Panc1 (cell line): ENCODE measurements around the gene TUSC7. TPM values are rescaled to one million over a fixed set of nuclear protein-coding genes. Genes with fewer than 3 reads are reported as not detected.

Source experiments
- ATAC-seq: fragments of 200-7000 bp; cut with Tn5 transposase; 2 replicates; pipeline ENCODE4 v1.9.1; 2020; ENCODE audit warnings: mild to moderate bottlenecking, moderate library complexity
- BruUV-seq: library from RNA; stranded (reverse); fragments of 400-500 nt; replicated peaks from 2 replicates; lab custom pipeline; 2021; lab: Mats Ljungman, UMichigan
- CTCF ChIA-PET: fragments of 300-600 bp; sonication (Branson Sonifier 250); formaldehyde crosslinking; loops from one replicate; lab custom pipeline; 2022; ENCODE audit warnings: antibody characterized with exemption; lab: Charles Lee
- POLR2A ChIA-PET: fragments of 300-600 bp; sonication (Branson Sonifier 250); formaldehyde crosslinking; loops from one replicate; lab custom pipeline; 2022; ENCODE audit warnings: antibody characterized with exemption; lab: Charles Lee
- DNase-seq: peaks from one replicate; pipeline ENCODE4 v3.0.0-alpha.2; 2010; ENCODE audit warnings: low read depth, low spot score
- H3K27ac ChIP-seq: 2 replicates; pipeline ENCODE4 v1.5.1; 2011; ENCODE audit warnings: mild to moderate bottlenecking, low read length, inconsistent platforms
- H3K27me3 ChIP-seq: fragments of 200-500 bp; sonication (Bioruptor generic); 2 replicates; pipeline ENCODE4 v1.6.0; 2014; ENCODE audit warnings: low read length, inconsistent platforms; ENCODE audit not compliant: control insufficient read depth, insufficient read depth
- H3K36me3 ChIP-seq: fragments of 200-500 bp; sonication (Bioruptor generic); 2 replicates; pipeline ENCODE4 v1.5.1; 2014; ENCODE audit warnings: inconsistent platforms, mild to moderate bottlenecking, low read length, moderate library complexity; ENCODE audit not compliant: control insufficient read depth, insufficient read depth
- H3K4me1 ChIP-seq: 2 replicates; pipeline ENCODE4 v1.5.1; 2011; ENCODE audit warnings: inconsistent platforms, mild to moderate bottlenecking, low read length, moderate library complexity; ENCODE audit not compliant: control insufficient read depth, insufficient read depth
- H3K4me3 ChIP-seq, 2 experiments: 2 replicates each; pipeline ENCODE4 v1.5.1; 2011 to 2012; ENCODE audit warnings: low read depth in 2 of 2, low read length in 2 of 2, mild to moderate bottlenecking in 2 of 2, inconsistent platforms in 1 of 2, moderate library complexity in 1 of 2
- H3K9me3 ChIP-seq: fragments of 200-500 bp; sonication (Bioruptor generic); 2 replicates; pipeline ENCODE4 v1.5.1; 2014; ENCODE audit warnings: low read depth, mild to moderate bottlenecking, inconsistent platforms, low read length, moderate library complexity; ENCODE audit not compliant: control insufficient read depth, insufficient read depth
- CTCF ChIP-seq: fragments of 450-650 bp; IDR thresholded peaks from 2 replicates; pipeline ENCODE4 v1.5.1; 2017; ENCODE audit warnings: mild to moderate bottlenecking
- POLR2AphosphoS5 ChIP-seq: IDR thresholded peaks from 2 replicates; pipeline ENCODE4 v1.6.1; 2012; ENCODE audit warnings: mild to moderate bottlenecking, low read depth, low read length, moderate library complexity
- REST ChIP-seq, 2 experiments: IDR thresholded peaks; 2 replicates each; pipeline ENCODE4 v1.6.1; 2011 to 2012; ENCODE audit warnings: low read depth in 2 of 2, control low read depth in 1 of 2, low read length in 1 of 2, mild to moderate bottlenecking in 1 of 2, moderate library complexity in 1 of 2; ENCODE audit not compliant: insufficient read depth in 1 of 2
- SIN3A ChIP-seq: IDR thresholded peaks from 2 replicates; pipeline ENCODE4 v1.6.1; 2012; ENCODE audit warnings: low read depth, mild to moderate bottlenecking, low read length, moderate library complexity, borderline replicate concordance; ENCODE audit not compliant: insufficient read depth
- TCF7L2 ChIP-seq: IDR thresholded peaks from 2 replicates; pipeline ENCODE4 v1.6.1; 2011; ENCODE audit warnings: mild to moderate bottlenecking, low read depth, low read length, inconsistent platforms
- in situ Hi-C: cut with HindIII; loops from 2 replicates; pipeline ENCODE4 v1.10.0; 2016; ENCODE audit warnings: low sequenced_read_pairs, low pct_unique_long_range_greater_than_20kb
- intact Hi-C: fragments of 100-400 bp; cut with micrococcal nuclease; formaldehyde crosslinking; loops from one replicate; pipeline ENCODE4 v1.10.0; 2022; ENCODE audit not compliant: unreplicated experiment
- total RNA-seq: library from RNA; stranded (reverse); gene quantifications from one replicate; pipeline ENCODE4 v1.2.1, GENCODE V29; 2021; ENCODE audit not compliant: unreplicated experiment

Gene TUSC7
- total RNA-seq, 1 experiment from 2014 or later, result not detected

- in situ Hi-C loops (no loop called here), intact Hi-C loops (no loop called here)
- no peaks in the 10 kb centered on the region for H3K4me1 ChIP-seq
- CTCF ChIA-PET, result interaction anchor here (0.6 kb wide), 1 partner anchor 36 kb away, joined by 3 read pairs; no protein-coding TSS in a partner anchor
- no peaks in the 10 kb centered on the region for H3K9me3 ChIP-seq
- no peak overlapping the region for H3K27ac ChIP-seq
- no TSS peak for BruUV-seq
- no peaks in the 10 kb centered on the region for H3K36me3 ChIP-seq
- H3K4me3 ChIP-seq, result no peak overlapping the region
- DNase-seq (no peak), ATAC-seq (no peak)
- H3K27me3 ChIP-seq, result no peaks in the 10 kb centered on the region
- POLR2A ChIA-PET, result no interaction called here
- TF ChIP-seq CTCF (no peak), SIN3A (no peak), REST (IDR thresholded peaks at IDR 0.05; ENCODE audit: insufficient read depth in 1 of 2, low read depth in 2 of 2, low read length in 1 of 2) (no peak), POLR2AphosphoS5 (no peak), TCF7L2 (no peak)
Observed at GRCh38 chr3:116663161-116664110, 46.1 kb upstream of the TUSC7 start.

- ATAC-seq (no peak), DNase-seq (no peak)
- in situ Hi-C loops, result no loop called here
- H3K4me3 ChIP-seq, result no peak overlapping the region
- H3K36me3 ChIP-seq, result no peaks in the 10 kb centered on the region
- H3K27me3 ChIP-seq, result no peaks in the 10 kb centered on the region
- TF ChIP-seq SIN3A, result no peak
- no peak for TF ChIP-seq POLR2AphosphoS5
- TF ChIP-seq CTCF, result no peak
- no peak for TF ChIP-seq TCF7L2
- TF ChIP-seq REST (IDR thresholded peaks at IDR 0.05; ENCODE audit: insufficient read depth in 1 of 2, low read depth in 2 of 2, low read length in 1 of 2), result no peak
- intact Hi-C loops, result no loop called here
- H3K9me3 ChIP-seq, result no peaks in the 10 kb centered on the region
- BruUV-seq, result no TSS peak
- no peak overlapping the region for H3K27ac ChIP-seq
- CTCF ChIA-PET, result no interaction called here
- POLR2A ChIA-PET, result no interaction called here
- H3K4me1 ChIP-seq, result no peaks in the 10 kb centered on the region
Observed at GRCh38 chr3:116667324-116667723, 42.3 kb upstream of the TUSC7 start.
